Renal cortex interstitium (tissue), 11 donors: ENCODE results near the gene HOXB2. TPM values are rescaled to one million over a fixed set of nuclear protein-coding genes. Genes with fewer than 3 reads are reported as not detected.

Experiments
- DNase-seq, 11 donors: peaks; one replicate each; pipeline ENCODE4 v3.0.0-alpha.2; 2013; ENCODE audit warnings: low read depth in 9 of 11, low spot score in 4 of 11; ENCODE audit errors: extremely low read depth in 1 of 11
- polyA plus RNA-seq, 3 donors: library from polyadenylated mRNA; unstranded; fragments of 120-200 nt; gene quantifications; one replicate each; pipeline ENCODE4 v1.2.1, GENCODE V29; 2013; ENCODE audit not compliant: insufficient read length in 3 of 3

HOXB2 gene
- polyA plus RNA-seq, 3 donors, result 42.7 to 52.5 (median 49.0) TPM

DNA sequence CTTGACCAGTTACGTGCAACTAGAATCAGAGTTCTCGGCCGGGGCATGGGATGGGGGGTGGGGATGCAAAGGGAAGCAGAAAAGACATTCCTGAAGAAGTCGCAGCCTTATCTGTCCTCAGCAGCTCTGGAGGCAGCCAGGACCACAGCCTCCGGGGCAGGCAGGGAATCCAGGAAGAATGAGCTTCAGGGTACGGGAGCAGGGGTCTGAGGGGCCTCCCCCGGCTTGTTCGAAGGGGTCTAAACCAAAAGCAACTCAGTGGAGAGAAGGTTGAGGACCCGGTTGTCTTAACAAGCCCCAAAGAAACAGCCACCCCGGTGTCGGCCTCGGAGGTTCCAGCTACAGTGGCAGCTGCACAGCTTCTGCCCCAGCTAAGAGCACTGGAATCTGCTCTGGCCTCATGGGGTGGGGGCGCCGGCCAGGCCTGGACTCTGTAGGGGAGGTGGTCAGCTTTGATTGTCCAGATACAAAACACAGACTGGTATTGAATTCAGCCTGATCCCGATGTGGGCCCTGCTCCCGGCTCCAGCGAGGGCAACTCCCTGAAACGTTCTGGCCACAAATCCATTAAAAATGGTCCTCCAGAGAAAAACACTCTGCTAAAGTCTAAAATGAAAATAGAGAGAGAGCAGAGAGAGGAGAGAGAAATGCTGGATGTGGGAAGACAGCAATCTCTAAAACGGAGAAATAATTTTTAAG, 25.6 kb upstream of the HOXB2 start:
- no peak for DNase-seq

DNA sequence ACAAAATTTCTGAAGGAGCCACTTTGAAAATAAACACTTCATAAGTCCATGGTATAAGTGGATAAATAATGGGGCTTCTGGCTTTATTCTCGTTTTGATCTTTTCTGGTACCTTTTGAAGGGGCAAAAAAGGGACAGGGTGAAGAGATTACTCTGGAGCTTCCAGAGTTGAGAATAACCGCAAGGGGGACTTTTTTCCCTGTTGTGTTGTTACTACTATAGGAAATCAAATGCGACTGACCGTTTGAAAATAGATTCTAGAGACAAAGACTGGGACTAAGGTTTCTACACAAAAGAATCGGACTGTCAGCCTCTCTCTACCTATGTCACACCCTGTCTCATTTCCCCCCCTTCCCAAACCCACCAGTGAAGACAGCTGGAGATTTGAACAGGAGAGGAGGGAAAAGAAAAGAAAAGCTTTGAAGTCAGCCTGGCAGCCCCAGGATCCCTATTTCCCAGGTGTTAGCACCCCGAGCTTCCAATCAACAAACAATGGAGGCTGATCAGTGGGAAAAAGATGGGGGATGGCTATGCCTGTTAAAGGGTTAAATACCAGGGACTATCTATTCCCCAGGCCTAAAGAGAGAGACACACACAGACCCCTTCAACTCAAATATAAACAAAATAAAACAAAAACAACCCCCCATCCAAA, 24.9 kb upstream of the HOXB2 start:
- DNase-seq, result no peak

DNA sequence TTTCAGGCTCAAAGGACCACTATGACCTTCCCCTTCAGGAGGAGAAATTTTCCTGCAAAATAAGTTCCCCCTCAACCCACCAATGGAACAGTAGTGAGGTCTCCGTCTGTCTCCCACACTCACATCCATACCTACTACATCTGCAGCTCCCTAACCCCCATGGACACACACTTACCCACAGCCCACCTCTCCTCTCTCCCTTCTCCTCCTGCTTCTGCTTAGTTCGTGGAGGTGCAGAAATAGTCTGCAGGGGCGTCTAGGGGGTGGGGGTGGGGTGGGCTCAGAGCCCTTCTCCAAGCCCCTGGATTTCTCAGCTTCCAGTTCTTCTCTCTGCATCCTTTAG, 24.3 kb upstream of the HOXB2 start:
- no peak for DNase-seq

DNA sequence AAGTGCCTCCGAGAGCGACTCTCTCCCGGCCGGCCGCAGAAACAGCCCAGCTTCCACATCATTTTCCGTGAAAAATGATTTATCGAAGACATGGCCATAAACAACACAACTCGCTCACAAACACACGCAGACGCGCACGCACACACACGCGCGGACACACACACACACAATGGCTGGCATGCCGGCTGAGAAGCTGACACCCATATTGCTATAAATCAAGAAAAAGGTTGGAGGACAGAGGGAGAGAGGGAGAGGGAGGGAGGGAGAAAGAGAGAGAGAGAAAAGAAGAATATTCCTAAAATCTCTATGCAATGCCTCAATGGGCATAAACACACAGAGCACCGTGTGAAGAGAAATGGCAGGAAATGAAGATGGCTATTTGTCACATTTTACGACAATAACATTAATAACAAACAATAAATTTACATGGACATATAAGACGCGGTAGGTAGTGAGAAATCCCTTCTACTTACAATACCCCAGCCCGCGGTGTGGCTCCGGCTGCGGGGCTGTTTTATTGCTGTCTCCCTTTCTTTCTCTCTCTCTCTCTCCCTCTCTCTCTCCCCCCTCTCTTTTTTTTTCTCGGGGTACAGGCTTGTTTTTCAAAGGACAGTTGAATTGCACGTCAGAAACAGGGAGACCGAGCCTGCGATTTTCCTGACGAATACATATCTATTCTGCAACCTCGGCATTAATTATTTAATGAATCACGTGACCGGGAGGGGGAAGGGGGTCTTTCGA, 23.8 kb upstream of the HOXB2 start:
- no peak for DNase-seq

DNA sequence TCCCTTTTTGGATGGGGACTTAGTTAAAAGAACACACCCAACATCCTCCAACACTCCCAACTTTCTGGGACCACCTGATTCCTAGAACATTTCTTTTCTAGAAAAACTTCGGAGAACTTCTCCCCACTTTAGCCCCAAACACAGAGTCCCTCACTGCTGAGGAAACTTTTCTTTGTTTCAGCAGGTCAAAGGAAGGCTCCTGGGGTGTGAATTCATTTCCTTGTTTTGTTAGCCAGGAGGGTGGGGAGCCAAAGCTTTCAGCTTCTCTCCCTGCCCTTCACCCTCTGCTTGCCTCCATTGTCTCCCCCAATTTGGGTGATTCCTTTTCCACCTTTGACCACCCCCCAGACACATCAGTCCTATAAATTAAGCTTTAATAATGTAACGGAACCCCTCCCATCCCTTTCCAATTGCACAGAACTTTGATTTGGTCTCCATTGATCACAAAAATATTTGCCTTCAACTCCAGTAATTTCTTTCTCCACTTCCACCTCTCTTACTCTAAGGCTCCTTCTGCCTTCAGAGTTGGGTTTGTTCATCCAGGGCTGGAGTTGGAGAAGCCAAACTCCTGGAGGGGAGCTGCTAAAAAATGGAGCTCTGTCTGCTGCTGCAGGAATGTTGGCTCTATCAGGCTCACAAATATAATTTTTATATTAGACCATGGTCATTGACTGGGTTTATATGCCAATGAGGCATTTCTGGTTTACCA, 22.9 kb upstream of the HOXB2 start:
- DNase-seq, result no peak

DNA sequence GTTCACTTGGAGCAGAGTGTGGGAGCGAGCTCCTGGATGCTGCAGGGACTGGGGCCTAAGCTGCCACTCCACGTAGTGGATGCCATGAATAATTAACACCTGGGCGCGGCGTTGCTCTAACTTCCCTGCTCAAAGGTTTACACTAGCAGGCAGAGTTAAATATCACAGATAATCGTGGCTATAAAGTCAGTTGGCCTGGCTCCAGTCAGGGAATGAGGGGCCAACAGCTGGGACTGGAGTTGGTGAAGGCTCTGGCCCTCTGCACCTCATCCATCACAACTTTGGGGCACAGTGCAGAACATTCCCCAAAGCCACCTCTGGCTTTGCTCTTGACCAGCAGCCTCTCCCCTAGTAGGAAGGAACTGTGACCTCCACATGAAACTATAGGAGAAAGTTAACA, 22.3 kb upstream of the HOXB2 start:
- no peak for DNase-seq

DNA sequence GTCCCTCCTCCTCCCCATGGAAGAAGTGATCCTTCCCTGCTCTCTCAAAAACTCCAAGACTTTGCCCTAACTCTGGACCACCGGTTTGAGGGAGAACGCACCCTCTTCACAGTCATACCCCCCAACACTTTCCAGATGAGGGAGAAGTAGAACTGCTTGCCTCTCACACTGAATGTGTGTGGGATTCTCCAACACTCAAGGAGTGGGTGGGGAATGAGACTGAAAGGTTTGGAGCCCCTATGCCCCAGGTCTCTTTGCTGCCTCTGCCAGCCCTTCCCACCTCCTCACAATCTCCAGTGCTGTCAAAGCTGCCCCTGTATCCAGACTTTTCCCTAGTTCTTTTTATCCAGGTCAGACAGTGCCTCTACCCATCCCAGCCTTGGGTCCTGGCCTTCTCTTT, 21.8 kb upstream of the HOXB2 start:
- DNase-seq, result no peak

DNA sequence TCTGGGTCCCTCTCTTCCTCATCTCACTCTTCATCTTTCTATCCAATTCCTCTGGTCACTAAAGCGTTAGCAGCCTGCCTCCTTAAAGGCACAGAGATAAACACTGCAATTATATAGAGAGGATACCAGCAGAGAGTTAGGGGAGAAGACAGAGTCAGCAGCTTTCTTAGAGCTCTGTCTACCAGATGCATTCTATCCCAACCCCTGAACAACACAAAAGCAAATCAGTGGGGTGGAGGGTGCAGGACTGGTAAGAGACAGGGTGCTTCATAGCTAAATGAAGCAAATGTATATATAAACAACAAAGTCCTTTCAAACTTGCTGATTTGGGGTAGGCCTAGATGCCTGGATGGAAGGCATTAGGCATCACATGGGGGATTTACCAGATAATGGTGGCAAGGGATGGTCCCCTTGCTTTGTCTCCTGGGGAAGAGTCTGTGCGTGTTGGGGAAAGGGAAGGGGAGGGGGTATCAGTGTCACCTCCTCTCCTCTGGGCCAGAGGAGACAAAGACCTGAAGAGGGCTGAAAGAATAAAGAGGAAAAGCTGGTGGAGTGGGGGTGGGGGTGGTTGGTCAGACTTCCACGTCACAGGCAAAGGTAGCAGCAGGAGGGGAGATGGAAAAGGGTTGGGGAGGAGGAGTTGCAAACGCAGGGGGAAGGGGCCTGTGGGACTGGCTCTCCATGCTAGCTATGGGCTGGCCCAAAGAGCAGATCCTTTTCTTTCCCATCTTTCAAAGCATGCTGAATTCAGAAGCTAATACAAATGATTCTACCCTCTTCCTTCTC, 21.2 kb upstream of the HOXB2 start:
- no peak for DNase-seq

DNA sequence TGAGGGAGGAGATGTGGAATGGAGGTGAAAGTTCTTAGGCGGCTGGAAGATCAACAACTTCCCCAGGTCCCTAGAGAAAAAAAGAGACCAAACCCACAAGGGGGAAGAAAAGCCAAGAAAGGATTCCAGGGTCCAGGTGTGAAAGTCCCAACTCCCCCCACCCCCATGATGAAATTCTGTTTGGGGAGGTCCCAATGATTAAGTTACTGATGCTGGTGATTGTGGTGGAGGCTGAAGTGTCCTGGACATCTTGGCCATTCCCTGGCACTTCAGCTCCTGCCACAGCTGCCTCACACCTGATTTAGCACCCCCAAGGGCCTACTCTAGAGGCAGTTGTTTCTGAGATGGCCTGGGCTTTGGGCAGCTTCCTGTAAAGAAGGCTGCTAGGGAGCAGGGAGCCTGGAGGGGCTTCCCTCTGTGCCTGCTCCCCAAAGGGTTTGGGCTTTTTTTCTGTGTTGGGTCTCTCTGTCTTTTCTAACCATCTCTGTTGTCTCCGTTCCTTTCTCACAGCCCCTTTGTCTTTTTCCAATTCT, 20.2 kb upstream of the HOXB2 start:
- DNase-seq, result no peak

DNA sequence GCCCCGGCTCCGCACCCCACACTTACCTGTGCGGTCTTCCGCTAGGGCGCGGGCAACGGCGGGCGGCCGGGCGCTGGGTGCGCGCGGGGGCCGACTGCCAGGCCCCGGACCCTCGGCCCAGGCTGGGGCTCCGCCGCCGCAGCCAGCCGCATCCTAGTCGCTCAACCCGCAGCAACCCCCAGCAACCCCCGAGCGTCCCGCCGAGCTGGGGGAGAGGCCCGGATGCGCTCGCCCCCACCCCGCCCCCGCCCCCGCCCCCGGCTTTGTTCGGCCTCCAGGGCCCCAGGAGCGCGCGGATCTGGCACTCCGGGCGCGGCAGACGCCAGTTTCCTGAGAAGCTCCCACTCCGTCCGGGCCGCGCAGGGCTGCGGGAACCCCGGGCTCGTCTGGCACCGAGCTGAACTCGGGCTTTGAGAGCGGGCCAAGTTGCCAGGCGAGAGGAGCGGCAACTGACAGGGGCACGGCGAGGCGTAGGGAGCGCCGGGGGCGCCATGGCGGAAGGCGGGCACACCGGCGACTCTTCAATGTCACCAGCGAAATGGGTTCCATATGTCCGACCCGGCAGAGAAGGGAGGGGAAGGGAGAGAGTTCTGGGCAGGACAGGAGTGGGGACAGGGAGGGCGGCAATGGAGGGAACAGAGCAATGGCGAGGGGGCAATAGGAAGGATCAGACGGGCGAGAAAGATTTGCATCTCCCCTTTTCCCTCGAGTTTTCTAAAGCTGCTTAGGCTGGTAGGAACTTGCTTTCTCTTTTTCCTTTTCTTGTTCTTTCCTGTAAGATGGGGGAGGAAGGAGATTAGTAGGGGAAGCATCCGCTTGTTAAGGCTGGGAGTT, 19.5 kb upstream of the HOXB2 start:
- DNase-seq, result no peak

DNA sequence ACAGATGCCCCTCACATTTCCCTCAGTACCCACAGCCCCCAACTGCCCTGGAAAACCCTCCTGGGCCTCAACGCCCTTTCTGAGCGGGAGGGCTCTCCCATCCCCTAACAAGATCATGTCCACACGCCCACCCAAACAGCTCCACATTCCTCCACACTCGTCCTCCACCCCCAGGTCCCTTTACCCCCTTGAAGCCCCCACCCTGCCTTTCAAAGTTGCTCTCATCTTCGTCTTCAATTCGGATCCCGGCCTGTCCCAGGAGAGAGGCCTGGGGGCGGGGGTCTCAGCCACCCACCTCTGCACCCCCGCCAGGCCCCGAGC, 18.9 kb upstream of the HOXB2 start:
- DNase-seq, result no peak

DNA sequence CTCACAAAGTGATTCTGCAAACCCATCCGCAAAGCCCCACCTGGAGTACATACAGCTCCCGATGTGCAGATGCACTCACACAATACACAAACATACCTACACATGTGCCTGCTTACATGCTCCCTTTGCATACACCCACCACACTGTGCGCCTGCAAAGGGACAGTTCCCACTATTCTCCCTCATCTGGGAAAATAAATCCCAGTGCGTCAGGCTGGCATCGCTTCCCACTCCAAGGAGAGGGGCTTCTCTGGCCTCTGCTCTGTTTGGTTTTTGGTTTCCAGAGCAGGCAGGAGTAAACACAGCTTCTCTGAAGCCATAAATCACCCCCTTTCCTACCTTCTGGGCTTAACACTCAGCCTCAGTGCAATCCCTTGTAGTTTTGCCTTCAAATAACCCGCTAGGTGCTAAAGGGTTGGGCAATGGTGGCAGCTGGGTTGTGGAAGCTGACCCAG, 18.5 kb upstream of the HOXB2 start:
- no peak for DNase-seq

DNA sequence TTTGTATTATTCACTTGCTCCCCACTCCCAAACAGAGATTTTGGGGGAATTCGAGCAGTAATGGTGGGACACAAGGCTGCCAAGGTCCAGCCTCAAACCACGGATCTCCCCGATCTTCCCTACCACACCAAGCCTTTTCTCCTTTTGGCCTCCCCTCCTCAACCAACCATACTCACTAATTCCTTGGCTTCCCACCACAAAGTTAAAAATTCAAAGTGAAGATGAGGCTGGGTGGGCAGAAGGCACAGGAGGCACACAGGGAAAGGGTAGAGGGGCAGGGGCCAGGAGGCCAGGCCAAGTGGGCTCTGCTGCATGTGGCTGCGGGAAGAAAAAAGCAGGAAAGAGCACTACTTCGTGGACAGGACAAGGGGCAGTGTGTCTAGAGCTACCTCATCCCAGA, 18.0 kb upstream of the HOXB2 start:
- DNase-seq, result no peak

DNA sequence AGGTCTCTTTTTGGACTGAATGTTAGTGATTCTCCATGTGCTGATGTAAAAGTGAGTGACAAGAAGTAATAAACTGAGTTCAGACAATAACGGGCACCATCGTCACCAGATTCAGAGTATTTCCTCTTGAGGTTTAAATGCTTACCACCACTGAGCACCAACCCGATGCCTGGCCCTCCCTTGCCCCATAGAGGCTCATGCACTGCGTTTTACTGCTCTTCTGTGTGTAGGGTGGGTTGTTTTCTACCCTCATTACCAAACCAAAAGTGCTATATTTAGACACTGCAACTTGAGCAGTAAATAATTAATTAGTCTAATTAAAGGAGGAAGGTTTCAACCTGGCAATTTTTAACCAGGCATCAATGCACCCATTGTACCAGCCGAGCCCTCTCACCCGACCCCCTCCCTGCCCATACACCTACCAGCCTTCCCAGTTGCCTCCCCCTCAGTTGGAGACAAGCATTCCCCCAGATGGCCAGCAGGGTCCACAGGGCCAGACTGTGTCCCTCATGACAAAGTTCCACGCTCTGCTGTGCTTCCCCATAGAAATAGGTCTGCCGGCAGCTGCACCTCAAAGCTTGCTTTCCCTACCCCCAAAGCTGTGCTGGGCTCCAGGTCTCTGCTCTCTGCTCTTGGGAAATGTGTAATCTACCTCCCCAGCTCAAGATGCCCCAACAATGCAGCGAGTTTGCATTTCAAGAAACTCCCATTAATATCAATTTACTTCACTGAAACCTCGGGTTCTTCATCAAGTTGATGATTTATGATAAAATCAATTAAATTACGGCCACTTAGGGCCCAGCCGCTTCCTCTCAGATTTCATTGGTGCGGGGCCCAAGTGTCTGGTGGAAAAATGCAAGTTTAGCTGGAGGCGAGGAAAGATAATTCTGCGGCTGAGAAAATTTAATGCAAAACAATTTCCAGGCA, 17.2 kb upstream of the HOXB2 start:
- peak in 1 of 11 donors; percentile 76 for DNase-seq

DNA sequence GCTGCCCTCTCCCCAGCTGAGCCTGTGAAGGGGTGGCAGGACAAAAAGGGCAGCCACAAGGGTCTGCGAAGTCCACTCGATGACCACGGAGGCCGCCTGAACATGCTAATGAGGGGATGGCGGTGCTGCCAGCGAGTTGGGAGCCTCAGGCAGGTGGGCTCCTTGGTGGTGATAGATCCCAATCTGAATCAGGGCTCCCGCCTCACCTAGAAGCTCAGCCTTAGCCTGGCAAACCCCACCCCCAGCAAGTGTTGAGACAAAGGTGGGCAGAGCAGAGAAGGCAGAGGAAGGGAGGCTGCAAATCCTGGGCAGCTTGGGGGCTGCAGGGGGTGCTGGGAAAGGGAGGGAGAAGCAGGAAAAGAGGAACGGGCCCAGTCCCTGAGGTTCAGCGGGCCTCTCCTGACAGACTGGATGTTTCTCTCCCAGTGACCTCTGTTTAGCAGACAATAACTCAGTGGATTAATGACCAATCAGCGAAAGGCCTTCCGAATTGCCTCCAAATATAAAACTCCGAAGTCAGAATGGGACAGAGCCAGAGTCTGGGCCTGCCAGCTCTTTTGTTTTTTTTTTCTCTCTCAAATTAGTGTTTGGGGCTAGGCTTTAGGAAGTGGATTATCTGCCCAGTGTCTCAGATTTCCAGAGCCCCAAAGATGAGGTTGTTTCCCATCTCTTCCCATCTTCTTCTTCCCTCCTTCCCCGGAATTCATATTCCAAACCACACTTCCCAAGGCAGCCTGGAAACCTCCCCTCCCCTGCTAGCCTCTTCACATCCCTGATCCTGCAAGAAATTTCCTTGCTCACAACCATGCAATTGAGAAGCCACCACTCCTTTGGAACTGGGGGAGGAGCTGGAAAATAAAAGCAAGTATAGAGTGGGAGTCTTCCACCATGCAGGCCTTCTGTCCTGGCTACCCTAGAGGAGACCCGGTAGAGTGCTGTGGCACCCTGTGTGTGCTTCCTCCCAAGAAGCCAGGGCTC, 15.2 kb upstream of the HOXB2 start:
- DNase-seq, result no peak
